Measurements from ENCODE around the gene SSBP4.

SSBP4 gene

GRCh38 chr19:18481505-18482222 is 62.5 kb downstream of the SSBP4 start:
- DNase-seq (ENCODE audit: low read depth, low spot score), result no peak
- H3K4me3 ChIP-seq (ENCODE audit: low read depth, low read length), result no peak overlapping the region
- ChIA-PET POLR2A (no interaction called here), CTCF (interaction anchor here (0.9 to 16.0 kb wide), 6 partner anchors 11 to 106 kb away, joined by 3 to 117 read pairs (median 8); partner anchors contain the start of gene REX1BD)
- no peak for TF ChIP-seq CTCF (IDR thresholded peaks at IDR 0.05; ENCODE audit: insufficient read depth, low read length, missing control alignments)

- no peak for DNase-seq (ENCODE audit: low read depth, low spot score)
- ChIA-PET POLR2A (interaction anchor here (1.1 kb wide), 1 partner anchor 9 kb away, joined by 3 read pairs; no protein-coding TSS in a partner anchor), CTCF (interaction anchor here (1.3 to 16.0 kb wide), 3 partner anchors 13 to 105 kb away, joined by 3 to 117 read pairs (median 66); partner anchors contain the start of gene REX1BD)
These were observed 64.1 kb downstream of the SSBP4 start for GRCh38 chr19:18483119-18483890.

More at GRCh38 chr19:18483119-18483890, 64.1 kb downstream of the SSBP4 start:
- no peak overlapping the region for H3K4me3 ChIP-seq (ENCODE audit: low read depth, low read length)
- TF ChIP-seq CTCF (IDR thresholded peaks at IDR 0.05; ENCODE audit: insufficient read depth, low read length, missing control alignments), result no peak

All from AG04449 (cell line).